GM12865 (cell line): ENCODE measurements around the gene DAPK3.

Source experiments
- DNase-seq: peaks from one replicate; pipeline ENCODE4 v3.0.0; 2010; ENCODE audit warnings: low read depth
- H3K4me3 ChIP-seq: 2 replicates; pipeline ENCODE4 v1.5.1; 2011; ENCODE audit warnings: mild to moderate bottlenecking, low read depth, low read length, control low read depth
- CTCF ChIP-seq: IDR thresholded peaks from 2 replicates; pipeline ENCODE4 v1.5.1; 2011; ENCODE audit warnings: low read length, control low read depth, low read depth, inconsistent platforms; ENCODE audit not compliant: insufficient read depth; ENCODE audit errors: missing control alignments

The DAPK3 gene

GRCh38 chr19:3923912-3924311 lies 47.0 kb downstream of the DAPK3 start:
- no peak for TF ChIP-seq CTCF

GRCh38 chr19:3923096-3923758 lies 47.7 kb downstream of the DAPK3 start:
- DNase-seq = no peak
- no peak for TF ChIP-seq CTCF
- H3K4me3 ChIP-seq = no peak overlapping the region

More at GRCh38 chr19:3923912-3924311, 47.0 kb downstream of the DAPK3 start:
- no peak overlapping the region for H3K4me3 ChIP-seq
- DNase-seq = no peak

GRCh38 chr19:3919793-3920192 lies 51.1 kb downstream of the DAPK3 start:
- H3K4me3 ChIP-seq = no peak overlapping the region
- no peak for TF ChIP-seq CTCF
- no peak for DNase-seq

GRCh38 chr19:3916033-3916432 lies 54.9 kb downstream of the DAPK3 start:
- DNase-seq = no peak
- no peak overlapping the region for H3K4me3 ChIP-seq
- TF ChIP-seq CTCF = no peak

- DNase-seq = no peak
- no peak overlapping the region for H3K4me3 ChIP-seq
- no peak for TF ChIP-seq CTCF
Observed at GRCh38 chr19:3914199-3914598, 56.7 kb downstream of the DAPK3 start.

GRCh38 chr19:3910105-3910504 lies 60.8 kb downstream of the DAPK3 start:
- TF ChIP-seq CTCF = no peak
- no peak overlapping the region for H3K4me3 ChIP-seq
- DNase-seq = no peak
